Keratinocyte (primary cell): ENCODE results near the gene LPCAT1. TPM values are rescaled to one million over a fixed set of nuclear protein-coding genes. Genes with fewer than 3 reads are reported as not detected.

Source experiments
- DNase-seq: peaks from one replicate; pipeline ENCODE4 v3.0.0-alpha.2; 2011; ENCODE audit warnings: low read depth, missing footprints, low spot score
- FAIRE-seq: peaks from 2 replicates; lab custom pipeline; 2011; peaks lifted over from hg19 to GRCh38; lab: Jason Lieb, UNC
- H2AFZ ChIP-seq: 2 replicates; pipeline ENCODE4 v1.6.0; 2012; ENCODE audit warnings: low read length, control low read depth, inconsistent platforms; ENCODE audit not compliant: control insufficient read depth
- H3K27ac ChIP-seq: 2 replicates; pipeline ENCODE4 v1.5.1; 2011; ENCODE audit warnings: low read length; ENCODE audit not compliant: control insufficient read depth, insufficient read depth
- H3K27me3 ChIP-seq: 3 replicates; pipeline ENCODE4 v1.6.0; 2011; ENCODE audit warnings: low read length; ENCODE audit not compliant: control insufficient read depth, insufficient read depth; ENCODE audit errors: extremely low read depth
- H3K36me3 ChIP-seq, 2 experiments: 2 replicates in 1 of 2; 3 replicates in 1 of 2; pipeline ENCODE4 v1.5.1; 2011; ENCODE audit warnings: low read length in 2 of 2, mild to moderate bottlenecking in 1 of 2; ENCODE audit not compliant: control insufficient read depth in 2 of 2, insufficient read depth in 2 of 2; ENCODE audit errors: extremely low read depth in 1 of 2
- H3K4me1 ChIP-seq: 3 replicates; pipeline ENCODE4 v1.5.1; 2011; ENCODE audit warnings: low read length; ENCODE audit not compliant: control insufficient read depth, insufficient read depth; ENCODE audit errors: extremely low read depth
- H3K4me2 ChIP-seq: 3 replicates; pipeline ENCODE4 v1.6.0; 2011; ENCODE audit warnings: low read depth, low read length; ENCODE audit not compliant: control insufficient read depth, insufficient read depth; ENCODE audit errors: extremely low read depth
- H3K4me3 ChIP-seq, 3 experiments: fragments of 200-600 bp in 1 of 3; sonication (generic) in 1 of 3; 2 replicates in 2 of 3; 3 replicates in 1 of 3; pipeline ENCODE4 v1.5.1; 2011 to 2016; ENCODE audit warnings: low read length in 3 of 3, mild to moderate bottlenecking in 3 of 3, control low read depth in 2 of 3, inconsistent platforms in 1 of 3, low read depth in 1 of 3, mixed read lengths in 1 of 3, mixed run types in 1 of 3, moderate library complexity in 1 of 3; ENCODE audit not compliant: control insufficient read depth in 2 of 3, insufficient read depth in 2 of 3; ENCODE audit errors: extremely low read depth in 1 of 3
- H3K79me2 ChIP-seq: 2 replicates; pipeline ENCODE4 v1.6.0; 2012; ENCODE audit warnings: low read length; ENCODE audit not compliant: control insufficient read depth, insufficient read depth
- H3K9ac ChIP-seq: 3 replicates; pipeline ENCODE4 v1.6.0; 2011; ENCODE audit warnings: low read length; ENCODE audit not compliant: control insufficient read depth, insufficient read depth; ENCODE audit errors: extremely low read depth
- H3K9me1 ChIP-seq: 3 replicates; pipeline ENCODE4 v1.6.0; 2011; ENCODE audit warnings: low read length; ENCODE audit not compliant: control insufficient read depth, insufficient read depth; ENCODE audit errors: extremely low read depth
- H3K9me3 ChIP-seq: 2 replicates; pipeline ENCODE4 v1.5.1; 2012; ENCODE audit warnings: low read depth, low read length; ENCODE audit not compliant: control insufficient read depth
- H4K20me1 ChIP-seq: 3 replicates; pipeline ENCODE4 v1.6.0; 2011; ENCODE audit warnings: low read length; ENCODE audit not compliant: control insufficient read depth, insufficient read depth; ENCODE audit errors: extremely low read depth
- CTCF ChIP-seq, 3 experiments: IDR thresholded peaks in 1 of 3; conservative IDR thresholded peaks in 1 of 3; optimal IDR thresholded peaks in 1 of 3; 2 replicates in 2 of 3; 3 replicates in 1 of 3; pipeline versions ENCODE3 to v1.5.1; 2011; ENCODE audit warnings: low read length in 3 of 3, mild to moderate bottlenecking in 3 of 3, moderate library complexity in 2 of 3, control low read depth in 1 of 3, inconsistent platforms in 1 of 3; ENCODE audit not compliant: insufficient read depth in 2 of 3; ENCODE audit errors: extremely low read depth in 1 of 3
- EZH2 ChIP-seq: IDR thresholded peaks from one replicate; pipeline ENCODE4 v1.6.1; 2012; ENCODE audit warnings: inconsistent platforms, mild to moderate bottlenecking, low read length, moderate library complexity
- dilution Hi-C: fragments of 300-500 bp; cut with MboI; formaldehyde crosslinking; loops from one replicate; pipeline ENCODE4 v1.7.0; 2020; ENCODE audit warnings: low sequenced_read_pairs; ENCODE audit not compliant: extremely low pct_ligation_motif_present
- polyA plus RNA-seq, 5 experiments: library from polyadenylated mRNA; depleted of rRNA in 3 of 5; stranded (reverse) in 3 of 5; stranded (forward) in 1 of 5; unstranded in 1 of 5; fragments of >200 nt; gene quantifications; 1 replicate in 1 of 5; 2 replicates in 3 of 5; 3 replicates in 1 of 5; pipeline versions ENCODE4 v1.2.1 to v1.2.3, GENCODE V29; 2011 to 2012; ENCODE audit warnings: missing spikeins in 2 of 5, low read depth in 1 of 5, low replicate concordance in 1 of 5

Gene LPCAT1
- polyA plus RNA-seq, 1 donor (not counting 4 experiments of a cell fraction or from before 2014, with no cell fraction given), result 32.9 TPM

GRCh38 chr5:1538741-1539392 is 15.1 kb upstream of the LPCAT1 start:
- no peaks in the 10 kb centered on the region for H3K9me3 ChIP-seq
- H3K27ac ChIP-seq, result no peak overlapping the region
- no peak overlapping the region for H3K4me2 ChIP-seq
- H3K4me3 ChIP-seq, result no peak overlapping the region
- DNase-seq (no peak), FAIRE-seq (no peak)
- H3K9ac ChIP-seq, result no peak overlapping the region
- no peaks in the 10 kb centered on the region for H4K20me1 ChIP-seq
- TF ChIP-seq EZH2, result no peak
- no peak for TF ChIP-seq CTCF (optimal IDR thresholded peaks at IDR 0.05 in 1 of 3, IDR thresholded peaks at IDR 0.05 in 1 of 3, conservative IDR thresholded peaks at IDR 0.05 in 1 of 3; ENCODE audit: extremely low read depth in 1 of 3, insufficient read depth in 2 of 3, low read length in 3 of 3)
- no peaks in the 10 kb centered on the region for H3K36me3 ChIP-seq
- no peaks in the 10 kb centered on the region for H3K9me1 ChIP-seq
- no peaks in the 10 kb centered on the region for H3K27me3 ChIP-seq
- peaks cover 15% of the 10 kb centered on the region for H3K4me1 ChIP-seq
- no peak overlapping the region for H2AFZ ChIP-seq
- dilution Hi-C loops, result no loop called here
- no peaks in the 10 kb centered on the region for H3K79me2 ChIP-seq

GRCh38 chr5:1538276-1538675 is 14.5 kb upstream of the LPCAT1 start:
- no peak for DNase-seq
- dilution Hi-C loops, result no loop called here

More at GRCh38 chr5:1538276-1538675, 14.5 kb upstream of the LPCAT1 start:
- FAIRE-seq, result no peak
- H2AFZ ChIP-seq, result no peak overlapping the region
- H3K27ac ChIP-seq, result no peak overlapping the region
- no peak overlapping the region for H3K9ac ChIP-seq
- H3K79me2 ChIP-seq, result no peaks in the 10 kb centered on the region
- H3K36me3 ChIP-seq, result no peaks in the 10 kb centered on the region
- H3K4me1 ChIP-seq, result peaks cover 15% of the 10 kb centered on the region
- TF ChIP-seq CTCF (optimal IDR thresholded peaks at IDR 0.05 in 1 of 3, IDR thresholded peaks at IDR 0.05 in 1 of 3, conservative IDR thresholded peaks at IDR 0.05 in 1 of 3; ENCODE audit: extremely low read depth in 1 of 3, insufficient read depth in 2 of 3, low read length in 3 of 3), result no peak
- TF ChIP-seq EZH2, result no peak
- no peak overlapping the region for H3K4me2 ChIP-seq
- H3K9me3 ChIP-seq, result no peaks in the 10 kb centered on the region
- no peaks in the 10 kb centered on the region for H3K9me1 ChIP-seq
- no peaks in the 10 kb centered on the region for H3K27me3 ChIP-seq
- no peaks in the 10 kb centered on the region for H4K20me1 ChIP-seq
- H3K4me3 ChIP-seq, result no peak overlapping the region
